Right lobe of liver (tissue), 6 donors: Measurements from ENCODE around the gene FAM110A. TPM values are rescaled to one million over a fixed set of nuclear protein-coding genes. Genes with fewer than 3 reads are reported as not detected.
A peak's percentile ranks its signal among the peaks of the same experiment; 100 is the strongest.
"Not testable (repeated sequence)": the region's sequence is repeated elsewhere in the genome, so short reads cannot be mapped to it uniquely, and the experiment has no call there.

Source experiments
- ATAC-seq, 4 donors: fragments of 200-7000 bp; cut with Tn5 transposase; one replicate each; pipeline ENCODE4 v1.9.1; 2020; ENCODE audit warnings: mild to moderate bottlenecking in 4 of 4, moderate library complexity in 4 of 4
- DNase-seq, 3 donors: peaks; one replicate each; pipeline ENCODE4 v3.0.0-alpha.2; 2020
- H3K27ac ChIP-seq, 3 donors: fragments of 200-600 bp; one replicate each; pipeline ENCODE4 v1.8.0; 2022
- H3K27me3 ChIP-seq, 2 donors: fragments of 200-600 bp; one replicate each; pipeline ENCODE4 v1.8.0; 2022
- H3K36me3 ChIP-seq, 4 donors: fragments of 200-600 bp; sonication (generic) in 1 of 4; one replicate each; pipeline versions ENCODE4 v1.5.1 to v1.8.0; 2017 to 2022; ENCODE audit warnings: control low read depth in 1 of 4
- H3K4me1 ChIP-seq, 4 donors: fragments of 200-600 bp; sonication (generic) in 1 of 4; one replicate each; pipeline versions ENCODE4 v1.5.1 to v1.8.0; 2017 to 2022; ENCODE audit warnings: control low read depth in 1 of 4
- H3K4me3 ChIP-seq, 3 donors: fragments of 200-600 bp; one replicate each; pipeline ENCODE4 v1.8.0; 2022
- H3K9me3 ChIP-seq, 4 donors: fragments of 200-600 bp; sonication (generic) in 1 of 4; one replicate each; pipeline versions ENCODE4 v1.5.1 to v1.8.0; 2017 to 2022; ENCODE audit warnings: control low read depth in 1 of 4
- CTCF ChIP-seq, 4 donors: fragments of 200-600 bp in 3 of 4; fragments of 450-650 bp in 1 of 4; IDR thresholded peaks; one replicate each; pipeline versions ENCODE4 v1.5.1 to v1.8.0; 2016 to 2022; ENCODE audit warnings: antibody characterized with exemption in 4 of 4, mild to moderate bottlenecking in 2 of 4
- POLR2A ChIP-seq: fragments of 450-650 bp; IDR thresholded peaks from one replicate; pipeline ENCODE4 v1.6.1; 2017; ENCODE audit warnings: antibody characterized with exemption, mild to moderate bottlenecking
- WGBS: methylation state at CpG from one replicate; pipeline ENCODE4 v1.1.6; 2018; ENCODE audit warnings: low coverage, low lambda C conversion rate; ENCODE audit not compliant: insufficient coverage; ENCODE audit errors: missing lambda C conversion rate; 5-methylcytosine and 5-hydroxymethylcytosine counted together
- intact Hi-C, 2 donors: fragments of 100-400 bp; cut with DNase I; formaldehyde crosslinking; loops; one replicate each; pipeline versions ENCODE4 v1.11.2 to v1.14.1; 2022
- total RNA-seq, 6 experiments: library from RNA; depleted of rRNA in 2 of 6; stranded (reverse); fragments of >200 nt in 2 of 6; fragmentation: NEBNext Ultra II Directional in 3 of 6; extraction: Animal tissue kit (Norgen Biotek cat#: 25700) in 3 of 6; gene quantifications; one replicate each; pipeline versions ENCODE4 v1.1.0 to v1.2.4, GENCODE V29; 2016 to 2023
- donor health status: DM: no; HTN: yes; CAD: no.
- donor health status: DM: no; HTN: no; CAD: no.
- donor health status: DM: no; HTN: no; CAD: no.
- donor health status: DM: no; HTN: yes; CAD: no.
- donor health status: DM: no; HTN: yes; CAD: no.

FAM110A gene
- total RNA-seq, 6 experiments from 2014 or later: 1.4 to 4.1 (median 2.7) TPM

- WGBS: 76% methylated on average over 4 of the region's 9 CpGs
- no peak overlapping the region for H3K4me3 ChIP-seq
- ATAC-seq (peak in 1 of 4 donors; percentile 45), DNase-seq (no peak)
- no peaks in the 10 kb centered on the region for H3K4me1 ChIP-seq
- no peaks in the 10 kb centered on the region for H3K9me3 ChIP-seq
- H3K27me3 ChIP-seq: no peaks in the 10 kb centered on the region
- H3K27ac ChIP-seq: no peak overlapping the region
- H3K36me3 ChIP-seq: no peaks in the 10 kb centered on the region
- intact Hi-C loops: no loop called here
- TF ChIP-seq POLR2A (no peak), CTCF (IDR thresholded peaks at IDR 0.05) (no peak)
Measured at GRCh38 chr20:825710-826421, 7.6 kb upstream of the FAM110A start.

GRCh38 chr20:826695-827323, 6.7 kb upstream of the FAM110A start:
- intact Hi-C loops: no loop called here
- 88% methylated on average over 5 of the region's 7 CpGs for WGBS

GRCh38 chr20:827981-828380, 5.5 kb upstream of the FAM110A start:
- DNase-seq, H3K4me1 ChIP-seq, H3K4me3 ChIP-seq, ATAC-seq, H3K27me3 ChIP-seq, H3K9me3 ChIP-seq, H3K27ac ChIP-seq, H3K36me3 ChIP-seq, intact Hi-C loops: not testable (repeated sequence)
- 92% methylated on average over 6 of the region's 8 CpGs for WGBS

More at GRCh38 chr20:826695-827323, 6.7 kb upstream of the FAM110A start:
- Histone ChIP-seq H3K27ac (no peak overlapping the region), H3K36me3 (no peaks in the 10 kb centered on the region), H3K4me1 (no peaks in the 10 kb centered on the region), H3K27me3 (no peaks in the 10 kb centered on the region), H3K9me3 (no peaks in the 10 kb centered on the region), H3K4me3 (no peak overlapping the region)
- DNase-seq (no peak), ATAC-seq (no peak)
- TF ChIP-seq POLR2A (no peak), CTCF (IDR thresholded peaks at IDR 0.05) (no peak)

GRCh38 chr20:828987-829386, 4.5 kb upstream of the FAM110A start:
- Histone ChIP-seq H3K27ac (no peak overlapping the region), H3K4me1 (peaks cover 0 to 3% (median 0%) of the 10 kb centered on the region in 4 donors), H3K4me3 (no peak overlapping the region), H3K27me3 (no peaks in the 10 kb centered on the region), H3K36me3 (no peaks in the 10 kb centered on the region), H3K9me3 (no peaks in the 10 kb centered on the region)
- ATAC-seq (no peak), DNase-seq (no peak)
- intact Hi-C loops: no loop called here
- TF ChIP-seq POLR2A (no peak), CTCF (IDR thresholded peaks at IDR 0.05) (no peak)
- WGBS: 40% methylated on average over 4 of the region's 6 CpGs

- Histone ChIP-seq H3K36me3 (no peaks in the 10 kb centered on the region), H3K4me1 (peaks cover 0 to 4% (median 0%) of the 10 kb centered on the region in 4 donors), H3K27me3 (no peaks in the 10 kb centered on the region), H3K9me3 (no peaks in the 10 kb centered on the region), H3K27ac (no peak overlapping the region), H3K4me3 (no peak overlapping the region)
- intact Hi-C loops: no loop called here
- ATAC-seq: no peak
- 100% methylated on average over 2 of the region's 2 CpGs for WGBS
- TF ChIP-seq POLR2A (no peak), CTCF (IDR thresholded peaks at IDR 0.05) (no peak)
- DNase-seq: no peak
Measured at GRCh38 chr20:829551-829950, 4.0 kb upstream of the FAM110A start.
